Heart left ventricle (tissue), 13 donors: Measurements from ENCODE around the gene TIAL1.

Experiments used
- POLR2A ChIP-seq, 2 donors: fragments of 450-650 bp; IDR thresholded peaks; one replicate each; pipeline ENCODE4 v1.6.1; 2017; ENCODE audit warnings: antibody characterized with exemption in 2 of 2, mild to moderate bottlenecking in 2 of 2, moderate library complexity in 2 of 2
- TF ChIP-seq, protein P1 (sequence below), 12 donors: fragments of 200-600 bp; sonication (generic) in 4 of 12; IDR thresholded peaks; one replicate each; pipeline versions ENCODE4 v1.5.0 to v1.8.0; 2018 to 2022; ENCODE audit warnings: antibody characterized with exemption in 12 of 12, mild to moderate bottlenecking in 5 of 12
- donor health status: ischemic (EF 13 %, LVEDD 7.1; RV severe dilation, severe dysfunction).
- donor health status: DM: no; HTN: yes; CAD: no.
- donor health status: DM: no; HTN: no; CAD: no.
- donor health status: ischemic (EF 25% LVEDD 6.9; RV normal size, moderate dysfunction).
- donor health status: ischemic (EF 25% LVEDD 5.7; RV mildly dilated, moderate dysfunction).
- donor health status: ischemic (EF 35%, LVEDD 5.7; RV mildly dilated, moderate dysfunction).
- donor health status: nonischemic (EF 11% LVEDD 7.7; RV severe dilation, severe dysfunction).
- donor health status: DM: yes; HTN: yes; CAD: no.
- donor health status: PGD.
- donor health status: ischemic (EF 29% LVEDD 5.4; RV normal size, mild dysfunction).
- donor health status: nonischemic (EF 23%, LVEDD 6.1; RV moderate dilation, normal function).

DNA sequence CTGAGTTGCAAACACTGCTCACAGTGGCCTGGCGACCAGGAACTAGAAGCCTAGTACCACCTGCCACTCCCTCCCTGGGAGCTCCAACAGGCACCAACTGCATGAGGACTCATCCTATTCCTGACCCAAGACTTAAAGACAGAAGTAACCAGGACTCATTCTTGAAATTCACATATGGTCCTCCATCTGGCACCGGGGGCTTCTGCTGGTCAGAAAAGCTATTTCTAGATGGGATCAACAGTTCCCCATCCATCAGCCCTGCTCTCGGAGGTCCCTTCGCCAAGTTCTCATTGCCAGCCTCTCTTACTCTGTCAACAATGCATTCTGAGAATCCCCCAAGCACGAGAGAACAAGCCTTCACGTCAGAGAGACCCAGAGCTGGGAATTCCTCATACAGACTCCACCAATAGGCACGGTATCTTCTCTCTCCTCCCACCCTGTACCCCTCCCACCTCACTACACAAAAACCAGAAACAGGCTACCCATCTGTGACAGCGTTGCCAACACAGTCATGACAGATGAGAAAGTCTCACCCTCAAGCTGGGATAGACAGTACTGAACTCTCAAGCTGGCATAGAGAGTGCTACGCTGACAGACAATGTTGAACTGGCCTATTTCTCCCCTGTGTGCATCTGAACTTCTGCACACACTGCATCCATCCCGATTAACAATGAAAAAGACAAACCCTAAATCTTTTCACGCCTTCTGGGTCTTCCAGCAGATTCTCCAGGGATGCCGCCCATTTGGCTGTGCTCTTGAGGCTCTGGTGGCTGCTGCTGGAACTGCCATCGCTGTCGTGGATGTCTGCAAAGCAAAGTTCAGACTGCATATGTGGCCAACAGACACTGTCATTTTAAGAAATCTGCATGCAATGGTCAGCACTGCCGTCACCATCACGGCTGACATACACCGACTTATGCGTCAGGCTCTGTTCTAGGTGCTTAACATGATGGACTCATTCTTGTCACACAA, 69.9 kb downstream of the TIAL1 start:
- TF ChIP-seq, protein P1, sequence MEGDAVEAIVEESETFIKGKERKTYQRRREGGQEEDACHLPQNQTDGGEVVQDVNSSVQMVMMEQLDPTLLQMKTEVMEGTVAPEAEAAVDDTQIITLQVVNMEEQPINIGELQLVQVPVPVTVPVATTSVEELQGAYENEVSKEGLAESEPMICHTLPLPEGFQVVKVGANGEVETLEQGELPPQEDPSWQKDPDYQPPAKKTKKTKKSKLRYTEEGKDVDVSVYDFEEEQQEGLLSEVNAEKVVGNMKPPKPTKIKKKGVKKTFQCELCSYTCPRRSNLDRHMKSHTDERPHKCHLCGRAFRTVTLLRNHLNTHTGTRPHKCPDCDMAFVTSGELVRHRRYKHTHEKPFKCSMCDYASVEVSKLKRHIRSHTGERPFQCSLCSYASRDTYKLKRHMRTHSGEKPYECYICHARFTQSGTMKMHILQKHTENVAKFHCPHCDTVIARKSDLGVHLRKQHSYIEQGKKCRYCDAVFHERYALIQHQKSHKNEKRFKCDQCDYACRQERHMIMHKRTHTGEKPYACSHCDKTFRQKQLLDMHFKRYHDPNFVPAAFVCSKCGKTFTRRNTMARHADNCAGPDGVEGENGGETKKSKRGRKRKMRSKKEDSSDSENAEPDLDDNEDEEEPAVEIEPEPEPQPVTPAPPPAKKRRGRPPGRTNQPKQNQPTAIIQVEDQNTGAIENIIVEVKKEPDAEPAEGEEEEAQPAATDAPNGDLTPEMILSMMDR (IDR thresholded peaks at IDR 0.05), result peak in 1 of 12 donors; percentile 18
- TF ChIP-seq POLR2A (IDR thresholded peaks at IDR 0.05), result no peak
